HEK293 (cell line): ENCODE results near the gene CHID1.

Source experiments
- CTCF ChIP-seq: fragments of 450-650 bp; formaldehyde crosslinking; IDR thresholded peaks from 2 replicates; pipeline ENCODE4 v1.5.1; 2016; ENCODE audit warnings: missing biosample characterization, missing genetic modification characterization
- GLI4 ChIP-seq: fragments of 450-650 bp; formaldehyde crosslinking; IDR thresholded peaks from 2 replicates; pipeline ENCODE4 v1.5.1; 2016; ENCODE audit warnings: missing biosample characterization, missing genetic modification characterization
- ZBTB7A ChIP-seq: fragments of 450-650 bp; formaldehyde crosslinking; IDR thresholded peaks from 2 replicates; pipeline ENCODE4 v1.5.1; 2016; ENCODE audit warnings: low read depth, missing biosample characterization, missing genetic modification characterization
- ZNF274 ChIP-seq, 2 experiments: fragments of 200-500 bp in 1 of 2; fragments of 450-650 bp in 1 of 2; sonication (Bioruptor generic) in 1 of 2; formaldehyde crosslinking in 1 of 2; IDR thresholded peaks; 2 replicates each; pipeline versions ENCODE4 v1.5.1 to v1.6.1; 2014 to 2016; ENCODE audit warnings: borderline replicate concordance in 1 of 2, inconsistent platforms in 1 of 2, low read length in 1 of 2, missing biosample characterization in 1 of 2, missing genetic modification characterization in 1 of 2
- ZNF776 ChIP-seq: fragments of 450-650 bp; formaldehyde crosslinking; IDR thresholded peaks from 2 replicates; pipeline ENCODE4 v1.5.0; 2017; ENCODE audit warnings: missing biosample characterization, missing genetic modification characterization, borderline replicate concordance

- TF ChIP-seq CTCF (tag by site-specific recombination) (no peak), GLI4 (tag by site-specific recombination) (no peak), ZNF776 (tag by site-specific recombination) (no peak), ZNF274 (IDR thresholded peaks at IDR 0.05; ENCODE audit: low read length) (no peak), ZNF274 (tag by site-specific recombination; IDR thresholded peaks at IDR 0.05; ENCODE audit: borderline replicate concordance) (no peak), ZBTB7A (no peak)
Measured at GRCh38 chr11:854601-855329, 55.8 kb downstream of the CHID1 start.
